Measurements from ENCODE around the gene WNK4. TPM values are rescaled to one million over a fixed set of nuclear protein-coding genes. Genes with fewer than 3 reads are reported as not detected.

Gene WNK4
- total RNA-seq, 1 donor from 2014 or later: 8.9 TPM

DNA sequence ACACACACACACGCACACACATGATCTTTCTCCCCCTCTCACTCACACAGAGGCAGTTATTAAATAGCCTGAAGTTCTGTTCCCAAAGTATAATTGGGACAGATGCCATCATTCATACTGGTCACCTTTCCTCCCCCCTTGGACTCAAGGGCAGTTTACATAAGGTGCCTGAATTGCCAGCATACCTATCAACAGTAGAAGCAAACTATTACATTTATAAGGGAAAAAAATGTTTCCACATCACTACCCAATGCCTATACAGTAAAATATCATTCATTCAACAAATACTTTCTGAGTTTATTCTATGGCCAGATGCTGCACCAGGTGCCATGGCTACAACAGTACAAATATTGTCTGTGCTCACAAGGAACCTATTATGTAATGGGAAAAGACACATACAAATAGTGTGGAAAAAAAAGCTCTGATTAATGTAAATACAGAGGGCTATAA, 24.5 kb downstream of the WNK4 start:
- no peak for DNase-seq (ENCODE audit: low spot score)
- no peak overlapping the region for H3K4me3 Mint-ChIP-seq (ENCODE audit: unreplicated experiment)

DNA sequence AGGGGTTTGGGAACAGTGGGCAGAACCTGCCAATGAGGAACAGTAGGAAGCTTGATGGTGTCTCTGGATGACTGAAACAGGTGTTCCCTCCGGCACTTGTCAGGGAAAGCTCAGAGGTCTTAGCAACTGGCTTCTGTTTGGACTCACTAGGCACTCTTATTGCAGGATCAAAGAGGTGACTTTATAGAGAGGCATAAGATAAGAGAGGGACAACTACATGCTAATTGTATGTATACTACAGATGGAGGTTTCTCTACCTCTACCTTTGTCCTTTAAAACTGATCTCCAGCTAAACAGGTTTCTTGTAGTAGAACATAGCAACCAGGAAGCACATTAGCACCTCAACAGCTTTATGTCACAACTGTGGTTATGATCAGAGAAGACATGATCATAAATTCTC, 25.8 kb downstream of the WNK4 start:
- H3K4me3 Mint-ChIP-seq (ENCODE audit: unreplicated experiment): no peak overlapping the region
- no peaks in the 10 kb centered on the region for H3K9me3 Mint-ChIP-seq (ENCODE audit: unreplicated experiment)
- H3K36me3 Mint-ChIP-seq (ENCODE audit: low read depth, unreplicated experiment): peaks cover 8% of the 10 kb centered on the region
- H3K27ac Mint-ChIP-seq (ENCODE audit: unreplicated experiment): no peak overlapping the region
- H3K27me3 Mint-ChIP-seq (ENCODE audit: unreplicated experiment): no peaks in the 10 kb centered on the region
- DNase-seq (ENCODE audit: low spot score): no peak
- TF ChIP-seq, protein P1, sequence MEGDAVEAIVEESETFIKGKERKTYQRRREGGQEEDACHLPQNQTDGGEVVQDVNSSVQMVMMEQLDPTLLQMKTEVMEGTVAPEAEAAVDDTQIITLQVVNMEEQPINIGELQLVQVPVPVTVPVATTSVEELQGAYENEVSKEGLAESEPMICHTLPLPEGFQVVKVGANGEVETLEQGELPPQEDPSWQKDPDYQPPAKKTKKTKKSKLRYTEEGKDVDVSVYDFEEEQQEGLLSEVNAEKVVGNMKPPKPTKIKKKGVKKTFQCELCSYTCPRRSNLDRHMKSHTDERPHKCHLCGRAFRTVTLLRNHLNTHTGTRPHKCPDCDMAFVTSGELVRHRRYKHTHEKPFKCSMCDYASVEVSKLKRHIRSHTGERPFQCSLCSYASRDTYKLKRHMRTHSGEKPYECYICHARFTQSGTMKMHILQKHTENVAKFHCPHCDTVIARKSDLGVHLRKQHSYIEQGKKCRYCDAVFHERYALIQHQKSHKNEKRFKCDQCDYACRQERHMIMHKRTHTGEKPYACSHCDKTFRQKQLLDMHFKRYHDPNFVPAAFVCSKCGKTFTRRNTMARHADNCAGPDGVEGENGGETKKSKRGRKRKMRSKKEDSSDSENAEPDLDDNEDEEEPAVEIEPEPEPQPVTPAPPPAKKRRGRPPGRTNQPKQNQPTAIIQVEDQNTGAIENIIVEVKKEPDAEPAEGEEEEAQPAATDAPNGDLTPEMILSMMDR (IDR thresholded peaks at IDR 0.05; ENCODE audit: unreplicated experiment): no peak
- H3K4me1 Mint-ChIP-seq (ENCODE audit: unreplicated experiment): peaks cover 13% of the 10 kb centered on the region

More for the DNA sequence above, 24.5 kb downstream of the WNK4 start:
- peak overlapping the region; percentile 16 for H3K27ac Mint-ChIP-seq (ENCODE audit: unreplicated experiment)
- peaks cover 6% of the 10 kb centered on the region for H3K27me3 Mint-ChIP-seq (ENCODE audit: unreplicated experiment)
- H3K9me3 Mint-ChIP-seq (ENCODE audit: unreplicated experiment): no peaks in the 10 kb centered on the region
- TF ChIP-seq, protein P1 (IDR thresholded peaks at IDR 0.05; ENCODE audit: unreplicated experiment): no peak
- H3K36me3 Mint-ChIP-seq (ENCODE audit: low read depth, unreplicated experiment): peaks cover 3% of the 10 kb centered on the region
- peaks cover 13% of the 10 kb centered on the region for H3K4me1 Mint-ChIP-seq (ENCODE audit: unreplicated experiment)

DNA sequence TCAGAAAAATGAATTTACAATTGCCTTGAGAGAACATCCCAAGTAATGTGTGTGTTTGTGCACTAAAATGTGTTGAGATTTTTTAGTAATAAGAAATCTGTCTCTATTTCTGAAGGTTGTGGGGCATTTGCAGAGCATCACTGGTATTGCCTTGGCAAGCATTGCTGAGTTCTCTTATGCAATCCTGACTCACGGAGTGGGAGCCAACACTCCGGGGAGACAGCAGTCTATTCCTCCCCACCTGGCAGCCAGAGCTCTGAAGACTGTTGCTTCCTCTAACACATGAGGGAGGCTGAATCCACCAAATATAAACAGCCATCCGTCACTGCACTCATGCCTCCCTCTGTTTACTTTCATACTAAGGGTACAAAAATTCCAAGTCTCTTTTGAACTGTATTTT, 28.8 kb downstream of the WNK4 start:
- no peak overlapping the region for H3K4me3 Mint-ChIP-seq (ENCODE audit: unreplicated experiment)
- no peak for DNase-seq (ENCODE audit: low spot score)
- H3K36me3 Mint-ChIP-seq (ENCODE audit: low read depth, unreplicated experiment): peaks cover 23% of the 10 kb centered on the region
- H3K27ac Mint-ChIP-seq (ENCODE audit: unreplicated experiment): peak overlapping the region; percentile 25
- no peaks in the 10 kb centered on the region for H3K4me1 Mint-ChIP-seq (ENCODE audit: unreplicated experiment)
- TF ChIP-seq, protein P1 (IDR thresholded peaks at IDR 0.05; ENCODE audit: unreplicated experiment): no peak
- H3K9me3 Mint-ChIP-seq (ENCODE audit: unreplicated experiment): no peaks in the 10 kb centered on the region
- no peaks in the 10 kb centered on the region for H3K27me3 Mint-ChIP-seq (ENCODE audit: unreplicated experiment)

DNA sequence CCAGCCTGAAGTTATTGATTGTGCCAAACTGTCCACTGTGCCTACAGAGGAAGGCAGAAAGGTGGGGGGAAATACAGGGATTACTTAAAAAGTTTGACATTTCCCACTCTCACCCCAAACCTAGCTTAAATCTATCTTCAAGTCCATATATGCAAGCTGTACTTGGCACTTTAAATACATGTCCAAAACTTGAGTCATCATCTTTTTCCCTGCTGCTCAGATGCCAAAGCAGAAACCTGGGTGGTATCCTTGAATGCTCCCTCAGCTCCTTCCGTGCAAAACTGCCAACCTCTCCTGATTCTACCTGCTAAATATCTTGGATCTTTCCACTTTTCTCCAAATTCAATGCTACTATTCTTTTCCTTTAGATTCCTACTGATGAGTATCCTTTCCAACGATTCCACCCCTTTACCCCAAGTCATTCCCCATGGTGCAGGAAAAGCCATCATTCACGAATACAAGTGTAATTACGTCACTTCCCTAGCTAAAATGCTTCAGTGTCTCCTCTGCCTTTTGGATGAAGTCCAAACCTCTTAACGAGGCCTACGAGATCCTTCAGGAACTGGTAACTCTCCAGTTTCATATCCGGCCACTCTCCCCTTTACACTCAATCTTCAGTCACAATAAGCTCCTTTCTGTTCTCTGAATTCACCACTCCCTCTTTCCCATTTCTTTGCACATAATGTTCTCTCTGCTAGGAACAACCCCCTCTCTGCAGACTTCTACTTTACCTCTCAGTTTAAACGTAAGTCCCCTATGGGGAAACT, 34.4 kb downstream of the WNK4 start:
- TF ChIP-seq, protein P1 (IDR thresholded peaks at IDR 0.05; ENCODE audit: unreplicated experiment): no peak
- no peaks in the 10 kb centered on the region for H3K9me3 Mint-ChIP-seq (ENCODE audit: unreplicated experiment)
- peaks cover 40% of the 10 kb centered on the region for H3K36me3 Mint-ChIP-seq (ENCODE audit: low read depth, unreplicated experiment)
- no peak overlapping the region for H3K27ac Mint-ChIP-seq (ENCODE audit: unreplicated experiment)
- H3K4me1 Mint-ChIP-seq (ENCODE audit: unreplicated experiment): no peaks in the 10 kb centered on the region
- H3K4me3 Mint-ChIP-seq (ENCODE audit: unreplicated experiment): no peak overlapping the region
- H3K27me3 Mint-ChIP-seq (ENCODE audit: unreplicated experiment): peaks cover 2% of the 10 kb centered on the region
- DNase-seq (ENCODE audit: low spot score): no peak

DNA sequence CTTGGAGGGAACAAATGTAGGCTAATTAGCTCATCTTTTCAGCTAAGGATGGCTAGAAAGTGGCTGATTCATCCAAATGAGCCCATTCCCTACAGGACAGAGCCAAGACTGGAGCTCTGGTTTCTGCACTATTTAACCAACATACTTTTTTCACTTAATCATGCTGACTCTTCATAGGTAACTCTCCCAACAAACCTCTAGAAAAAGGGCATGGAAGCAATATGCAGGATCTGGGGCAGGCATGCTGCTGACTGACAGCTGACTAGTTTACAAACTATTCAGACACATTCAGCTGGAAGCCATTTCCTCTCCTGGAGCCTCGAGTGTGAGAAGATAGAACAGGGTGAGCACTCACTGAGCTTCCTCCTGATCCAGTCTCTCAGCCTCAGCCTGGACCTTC, 37.5 kb downstream of the WNK4 start:
- no peak for DNase-seq (ENCODE audit: low spot score)
- TF ChIP-seq, protein P1 (IDR thresholded peaks at IDR 0.05; ENCODE audit: unreplicated experiment): no peak

More for the DNA sequence above, 37.5 kb downstream of the WNK4 start:
- Mint-ChIP-seq H3K4me3 (ENCODE audit: unreplicated experiment) (no peak overlapping the region), H3K4me1 (ENCODE audit: unreplicated experiment) (no peaks in the 10 kb centered on the region), H3K36me3 (ENCODE audit: low read depth, unreplicated experiment) (peaks cover 30% of the 10 kb centered on the region), H3K27me3 (ENCODE audit: unreplicated experiment) (peaks cover 2% of the 10 kb centered on the region), H3K27ac (ENCODE audit: unreplicated experiment) (no peak overlapping the region), H3K9me3 (ENCODE audit: unreplicated experiment) (no peaks in the 10 kb centered on the region)
